Measurements from ENCODE around the gene HEPACAM. TPM values are rescaled to one million over a fixed set of nuclear protein-coding genes. Genes with fewer than 3 reads are reported as not detected.

HEPACAM gene
- total RNA-seq, 2 donors from 2014 or later, result not detected

GRCh38 chr11:124897674-124898262 is 38.1 kb downstream of the HEPACAM start, which contains the start of gene ROBO4:
Gene ROBO4 (minus strand): TSS chr11:124897865. CDS start chr11:124897795, 70 bp downstream.
- no peaks in the 10 kb centered on the region for H3K36me3 ChIP-seq (ENCODE audit: control insufficient read depth, insufficient read depth, low read length)
- peaks cover 9% of the 10 kb centered on the region for H3K4me1 ChIP-seq (ENCODE audit: control insufficient read depth, insufficient read depth, low read length)
- H3K27me3 ChIP-seq (ENCODE audit: control insufficient read depth, insufficient read depth, low read length, poor library complexity, severe bottlenecking), result peaks cover 40% of the 10 kb centered on the region
- no peak within 1 kb of the TSS for H3K4me3 ChIP-seq (ENCODE audit: low read length)
- no peak within 1 kb of the TSS for H3K9ac ChIP-seq (ENCODE audit: extremely low read depth, low read length, poor library complexity, severe bottlenecking)
- Mint-ChIP-seq H3K4me1 (peaks cover 19% of the 10 kb centered on the region), H3K36me3 (ENCODE audit: low read depth) (no peaks in the 10 kb centered on the region), H3K4me3 (no peak within 1 kb of the TSS), H3K27me3 (ENCODE audit: insufficient read depth) (peaks cover 57% of the 10 kb centered on the region), H3K27ac (no peak within 1 kb of the TSS), H3K9me3 (no peaks in the 10 kb centered on the region)
- DNase-seq, result peak; percentile 60
- no peaks in the 10 kb centered on the region for H3K9me3 ChIP-seq (ENCODE audit: control insufficient read depth, low read length)
- 70 to 77% methylated on average over 5 to 12 of the region's 12 CpGs for WGBS, 2 experiments (ENCODE audit: insufficient coverage in 1 of 2, insufficient read length in 1 of 2)
- H3K27ac ChIP-seq (ENCODE audit: low read depth, low read length), result no peak within 1 kb of the TSS
- TF ChIP-seq CTCF (conservative IDR thresholded peaks at IDR 0.05), result no peak

GRCh38 chr11:124896821-124897391 is 38.9 kb downstream of the HEPACAM start:
- peaks cover 9% of the 10 kb centered on the region for H3K4me1 ChIP-seq (ENCODE audit: control insufficient read depth, insufficient read depth, low read length)
- H3K9me3 ChIP-seq (ENCODE audit: control insufficient read depth, low read length), result no peaks in the 10 kb centered on the region
- 94 to 97% methylated on average over 6 to 9 of the region's 9 CpGs for WGBS, 2 experiments (ENCODE audit: insufficient coverage in 1 of 2, insufficient read length in 1 of 2)
- peaks cover 58% of the 10 kb centered on the region for H3K27me3 Mint-ChIP-seq (ENCODE audit: insufficient read depth)
- H3K4me3 Mint-ChIP-seq, result no peak overlapping the region
- H3K36me3 ChIP-seq (ENCODE audit: control insufficient read depth, insufficient read depth, low read length), result no peaks in the 10 kb centered on the region
- H3K27ac ChIP-seq (ENCODE audit: low read depth, low read length), result no peak overlapping the region
- peaks cover 45% of the 10 kb centered on the region for H3K27me3 ChIP-seq (ENCODE audit: control insufficient read depth, insufficient read depth, low read length, poor library complexity, severe bottlenecking)
- H3K36me3 Mint-ChIP-seq (ENCODE audit: low read depth), result no peaks in the 10 kb centered on the region
- no peak overlapping the region for H3K4me3 ChIP-seq (ENCODE audit: low read length)
- H3K9ac ChIP-seq (ENCODE audit: extremely low read depth, low read length, poor library complexity, severe bottlenecking), result no peak overlapping the region
- peaks cover 19% of the 10 kb centered on the region for H3K4me1 Mint-ChIP-seq
- DNase-seq, result no peak
- TF ChIP-seq CTCF (conservative IDR thresholded peaks at IDR 0.05), result no peak
- no peak overlapping the region for H3K27ac Mint-ChIP-seq
- no peaks in the 10 kb centered on the region for H3K9me3 Mint-ChIP-seq

GRCh38 chr11:124896071-124896750 is 39.6 kb downstream of the HEPACAM start:
- H3K36me3 ChIP-seq (ENCODE audit: control insufficient read depth, insufficient read depth, low read length), result no peaks in the 10 kb centered on the region
- Mint-ChIP-seq H3K27me3 (ENCODE audit: insufficient read depth) (peaks cover 51% of the 10 kb centered on the region), H3K36me3 (ENCODE audit: low read depth) (no peaks in the 10 kb centered on the region), H3K9me3 (no peaks in the 10 kb centered on the region), H3K4me3 (no peak overlapping the region), H3K27ac (no peak overlapping the region), H3K4me1 (peaks cover 19% of the 10 kb centered on the region)
- H3K9me3 ChIP-seq (ENCODE audit: control insufficient read depth, low read length), result no peaks in the 10 kb centered on the region
- TF ChIP-seq CTCF (conservative IDR thresholded peaks at IDR 0.05), result no peak
- peaks cover 9% of the 10 kb centered on the region for H3K4me1 ChIP-seq (ENCODE audit: control insufficient read depth, insufficient read depth, low read length)
- peaks cover 41% of the 10 kb centered on the region for H3K27me3 ChIP-seq (ENCODE audit: control insufficient read depth, insufficient read depth, low read length, poor library complexity, severe bottlenecking)
- H3K27ac ChIP-seq (ENCODE audit: low read depth, low read length), result no peak overlapping the region
- no peak overlapping the region for H3K4me3 ChIP-seq (ENCODE audit: low read length)
- 86 to 93% methylated on average over 7 to 14 of the region's 16 CpGs for WGBS, 2 experiments (ENCODE audit: insufficient coverage in 1 of 2, insufficient read length in 1 of 2)
- H3K9ac ChIP-seq (ENCODE audit: extremely low read depth, low read length, poor library complexity, severe bottlenecking), result no peak overlapping the region
- DNase-seq, result no peak
